Neutrophil (primary cell): ENCODE data around the gene SETD9.

ENCODE experiments used
- H3K27ac ChIP-seq: fragments of 200-600 bp; sonication (generic); 2 replicates; pipeline ENCODE4 v1.5.1; 2016; ENCODE audit warnings: mild to moderate bottlenecking, moderate library complexity
- H3K27me3 ChIP-seq: fragments of 200-600 bp; sonication (generic); 2 replicates; pipeline ENCODE4 v1.6.0; 2016; ENCODE audit warnings: mild to moderate bottlenecking
- H3K36me3 ChIP-seq: fragments of 200-600 bp; sonication (generic); 2 replicates; pipeline ENCODE4 v1.5.1; 2017
- H3K4me1 ChIP-seq, 2 experiments: fragments of 200-600 bp in 1 of 2; sonication (generic) in 1 of 2; 1 replicate in 1 of 2; 2 replicates in 1 of 2; pipeline versions ENCODE4 v1.5.1 to v1.6.1; 2013 to 2016; ENCODE audit warnings: low read depth in 1 of 2, low read length in 1 of 2, mild to moderate bottlenecking in 1 of 2, moderate library complexity in 1 of 2; ENCODE audit not compliant: control insufficient read depth in 1 of 2, insufficient read depth in 1 of 2
- H3K4me3 ChIP-seq, 2 experiments: fragments of 200-600 bp in 1 of 2; sonication (generic) in 1 of 2; 1 replicate in 1 of 2; 2 replicates in 1 of 2; pipeline ENCODE4 v1.5.1; 2013 to 2016; ENCODE audit warnings: low read depth in 1 of 2, low read length in 1 of 2, mild to moderate bottlenecking in 1 of 2, moderate library complexity in 1 of 2
- H3K9me3 ChIP-seq: fragments of 200-600 bp; sonication (generic); 2 replicates; pipeline ENCODE4 v1.5.1; 2016
- CTCF ChIP-seq: fragments of 200-600 bp; sonication (generic); IDR thresholded peaks from 2 replicates; pipeline ENCODE4 v1.5.1; 2016; ENCODE audit warnings: antibody characterized with exemption

The SETD9 gene

GRCh38 chr5:56914678-56915077, 5.3 kb downstream of the SETD9 start:
- no peak overlapping the region for H3K4me3 ChIP-seq
- peaks cover 10 to 14% of the 10 kb centered on the region in 2 experiments for H3K4me1 ChIP-seq
- no peak overlapping the region for H3K27ac ChIP-seq
- H3K36me3 ChIP-seq: no peaks in the 10 kb centered on the region
- no peaks in the 10 kb centered on the region for H3K9me3 ChIP-seq
- H3K27me3 ChIP-seq: no peaks in the 10 kb centered on the region
- TF ChIP-seq CTCF: no peak

- Histone ChIP-seq H3K36me3 (peaks cover 8% of the 10 kb centered on the region), H3K27me3 (no peaks in the 10 kb centered on the region), H3K4me1 (no peaks in the 10 kb centered on the region), H3K4me3 (no peak overlapping the region), H3K9me3 (no peaks in the 10 kb centered on the region), H3K27ac (no peak overlapping the region)
- TF ChIP-seq CTCF: no peak
These were observed 8.1 kb downstream of the SETD9 start for GRCh38 chr5:56917534-56917933.

- Histone ChIP-seq H3K9me3 (no peaks in the 10 kb centered on the region), H3K27ac (no peak overlapping the region), H3K36me3 (peaks cover 13% of the 10 kb centered on the region), H3K27me3 (no peaks in the 10 kb centered on the region), H3K4me3 (no peak overlapping the region), H3K4me1 (no peaks in the 10 kb centered on the region)
- no peak for TF ChIP-seq CTCF
These were observed 8.7 kb downstream of the SETD9 start for GRCh38 chr5:56918054-56918453.

- TF ChIP-seq CTCF: no peak
- no peaks in the 10 kb centered on the region for H3K4me1 ChIP-seq
- no peaks in the 10 kb centered on the region for H3K9me3 ChIP-seq
- no peaks in the 10 kb centered on the region for H3K27me3 ChIP-seq
- H3K27ac ChIP-seq: no peak overlapping the region
- H3K36me3 ChIP-seq: peaks cover 27% of the 10 kb centered on the region
- no peak overlapping the region for H3K4me3 ChIP-seq
These were observed 10.7 kb downstream of the SETD9 start for GRCh38 chr5:56919942-56920662.

- TF ChIP-seq CTCF: no peak
- H3K27ac ChIP-seq: no peak overlapping the region
- H3K4me3 ChIP-seq: no peak overlapping the region
- peaks cover 37% of the 10 kb centered on the region for H3K36me3 ChIP-seq
- no peaks in the 10 kb centered on the region for H3K9me3 ChIP-seq
- H3K27me3 ChIP-seq: no peaks in the 10 kb centered on the region
- H3K4me1 ChIP-seq: no peaks in the 10 kb centered on the region
These were observed 13.5 kb downstream of the SETD9 start for GRCh38 chr5:56922922-56923321.
